Activated CD8-positive, alpha-beta T cell treated with anti-CD3 and anti-CD28 coated beads for 36 hours (primary cell): ENCODE data around the gene VPS37D. TPM values are rescaled to one million over a fixed set of nuclear protein-coding genes. Genes with fewer than 3 reads are reported as not detected.
"Not testable (repeated sequence)": the region's sequence is repeated elsewhere in the genome, so short reads cannot be mapped to it uniquely, and the experiment has no call there.

Source experiments
- ATAC-seq: fragments of 200-7000 bp; cut with Tn5 transposase; one replicate; pipeline ENCODE4 v1.10.0; 2021; ENCODE audit warnings: mild to moderate bottlenecking, moderate library complexity
- CTCF ChIA-PET: fragments of 350-600 bp; sonication (Branson Sonifier 250); formaldehyde crosslinking; loops from one replicate; lab custom pipeline; 2021; ENCODE audit warnings: antibody characterized with exemption; lab: Charles Lee
- POLR2A ChIA-PET: fragments of 350-600 bp; sonication (Branson Sonifier 250); formaldehyde crosslinking; loops from one replicate; lab custom pipeline; 2021; ENCODE audit warnings: antibody characterized with exemption; lab: Charles Lee
- DNase-seq: peaks from one replicate; pipeline ENCODE4 v3.0.0-alpha.2; 2020
- H3K27ac Mint-ChIP-seq: one replicate; pipeline ENCODE4 v1.8.0; 2021; ENCODE audit warnings: mild to moderate bottlenecking, mixed read lengths
- H3K27me3 Mint-ChIP-seq: one replicate; pipeline ENCODE4 v1.8.0; 2021; ENCODE audit warnings: mixed read lengths
- H3K36me3 Mint-ChIP-seq: one replicate; pipeline ENCODE4 v1.8.0; 2021; ENCODE audit warnings: low read depth, mixed read lengths
- H3K4me1 Mint-ChIP-seq: one replicate; pipeline ENCODE4 v1.8.0; 2021; ENCODE audit warnings: low read depth, mixed read lengths
- H3K4me3 Mint-ChIP-seq: one replicate; pipeline ENCODE4 v1.8.0; 2021; ENCODE audit warnings: mild to moderate bottlenecking, moderate library complexity, mixed read lengths
- H3K9me3 Mint-ChIP-seq: one replicate; pipeline ENCODE4 v1.8.0; 2021; ENCODE audit warnings: mixed read lengths
- CTCF ChIP-seq: fragments of 200-600 bp; IDR thresholded peaks from one replicate; pipeline ENCODE4 v1.8.0; 2022; ENCODE audit warnings: antibody characterized with exemption, mild to moderate bottlenecking
- intact Hi-C: fragments of 100-400 bp; cut with micrococcal nuclease; formaldehyde crosslinking; loops from one replicate; pipeline ENCODE4 v1.10.0; 2022
- total RNA-seq, 2 experiments: library from RNA; stranded (reverse); gene quantifications; one replicate each; pipeline ENCODE4 v1.2.3, GENCODE V29; 2021

VPS37D gene
- total RNA-seq, 2 experiments from 2014 or later = 0.87 to 1.1 TPM

- Mint-ChIP-seq H3K27ac (no peak overlapping the region), H3K4me3 (no peak overlapping the region)
These were observed 45.1 kb downstream of the VPS37D start for GRCh38 chr7:73712773-73713172.

GRCh38 chr7:73713319-73713718, 45.7 kb downstream of the VPS37D start:
- H3K27ac Mint-ChIP-seq, intact Hi-C loops, H3K36me3 Mint-ChIP-seq, H3K27me3 Mint-ChIP-seq, H3K4me3 Mint-ChIP-seq, H3K9me3 Mint-ChIP-seq, DNase-seq, ATAC-seq: not testable (repeated sequence)
- ChIA-PET POLR2A (interaction anchor here (0.9 kb wide), 1 partner anchor 17 kb away, joined by 3 read pairs; no protein-coding TSS in a partner anchor), CTCF (interaction anchor here (1.8 kb wide), 1 partner anchor 12 kb away, joined by 4 read pairs; no protein-coding TSS in a partner anchor)
- peaks cover 32% of the 10 kb centered on the region for H3K4me1 Mint-ChIP-seq

More at GRCh38 chr7:73712773-73713172, 45.1 kb downstream of the VPS37D start:
- POLR2A ChIA-PET = interaction anchor here (0.5 to 0.9 kb wide), 2 partner anchors 16 to 46 kb away, joined by 3 read pairs; no protein-coding TSS in a partner anchor
- Mint-ChIP-seq H3K27me3 (no peaks in the 10 kb centered on the region), H3K36me3 (peaks cover 4% of the 10 kb centered on the region), H3K4me1 (peaks cover 27% of the 10 kb centered on the region), H3K9me3 (no peaks in the 10 kb centered on the region)
- intact Hi-C loops = no loop called here
- TF ChIP-seq CTCF = no peak
- DNase-seq = no peak
- no peak for ATAC-seq
- CTCF ChIA-PET = interaction anchor here (0.7 to 2.2 kb wide), 5 partner anchors 11 to 143 kb away, joined by 3 to 6 read pairs (median 4); no protein-coding TSS in a partner anchor

- POLR2A ChIA-PET = interaction anchor here (0.7 to 1.7 kb wide), 4 partner anchors 10 to 23 kb away, joined by 3 to 6 read pairs (median 4); no protein-coding TSS in a partner anchor
- H3K27ac Mint-ChIP-seq = no peak overlapping the region
- H3K4me3 Mint-ChIP-seq = no peak overlapping the region
These were observed 48.2 kb downstream of the VPS37D start for GRCh38 chr7:73715648-73716317.

GRCh38 chr7:73716318-73716890, 48.8 kb downstream of the VPS37D start:
- DNase-seq (no peak), ATAC-seq (no peak)
- no peak for TF ChIP-seq CTCF
- intact Hi-C loops = loop anchor here (5.0 kb wide), 1 partner anchor 34 kb away; the partner anchor contains the start of genes BUD23 and DNAJC30
- CTCF ChIA-PET = interaction anchor here (0.7 to 3.5 kb wide), 4 partner anchors 9 to 109 kb away, joined by 3 to 16 read pairs (median 7); no protein-coding TSS in a partner anchor
- no peaks in the 10 kb centered on the region for H3K9me3 Mint-ChIP-seq
- peaks cover 4% of the 10 kb centered on the region for H3K27me3 Mint-ChIP-seq
- H3K36me3 Mint-ChIP-seq = peaks cover 4% of the 10 kb centered on the region
- H3K4me3 Mint-ChIP-seq = no peak overlapping the region
- no peak overlapping the region for H3K27ac Mint-ChIP-seq
- H3K4me1 Mint-ChIP-seq = peaks cover 41% of the 10 kb centered on the region
- POLR2A ChIA-PET = interaction anchor here (0.7 to 1.2 kb wide), 2 partner anchors 18 to 23 kb away, joined by 3 to 4 read pairs; no protein-coding TSS in a partner anchor

More at GRCh38 chr7:73715648-73716317, 48.2 kb downstream of the VPS37D start:
- peak; percentile 51 for ATAC-seq
- peaks cover 41% of the 10 kb centered on the region for H3K4me1 Mint-ChIP-seq
- CTCF ChIA-PET = interaction anchor here (0.7 to 3.5 kb wide), 6 partner anchors 10 to 109 kb away, joined by 3 to 16 read pairs (median 4); no protein-coding TSS in a partner anchor
- peaks cover 4% of the 10 kb centered on the region for H3K36me3 Mint-ChIP-seq
- DNase-seq = peak; percentile 81
- peaks cover 4% of the 10 kb centered on the region for H3K27me3 Mint-ChIP-seq
- no peak for TF ChIP-seq CTCF
- no peaks in the 10 kb centered on the region for H3K9me3 Mint-ChIP-seq
- intact Hi-C loops = loop anchor here (5.0 kb wide), 1 partner anchor 33 kb away; the partner anchor contains the start of genes BUD23 and DNAJC30
